Mesenchymal stem cell (in vitro differentiated cells and primary cell): ENCODE measurements around the gene NEK3. TPM values are rescaled to one million over a fixed set of nuclear protein-coding genes. Genes with fewer than 3 reads are reported as not detected.
"Not testable (repeated sequence)": the region's sequence is repeated elsewhere in the genome, so short reads cannot be mapped to it uniquely, and the experiment has no call there.

Experiments
- DNase-seq: peaks from one replicate; pipeline ENCODE4 v3.0.0-alpha.2; 2013
- H2AFZ ChIP-seq: one replicate; pipeline ENCODE4 v1.6.1; 2013; ENCODE audit warnings: low read depth, mild to moderate bottlenecking, control low read depth, inconsistent platforms, low read length, moderate library complexity
- H2AK5ac ChIP-seq: 2 replicates; pipeline ENCODE4 v1.6.1; 2013; ENCODE audit warnings: low read length, moderate library complexity, mild to moderate bottlenecking, inconsistent platforms; ENCODE audit not compliant: severe bottlenecking
- H2BK120ac ChIP-seq: one replicate; pipeline ENCODE4 v1.6.1; 2013; ENCODE audit warnings: low read depth, mild to moderate bottlenecking, inconsistent platforms, low read length, moderate library complexity
- H2BK12ac ChIP-seq, 2 experiments: one replicate each; pipeline ENCODE4 v1.6.1; 2013; ENCODE audit warnings: inconsistent platforms in 2 of 2, low read length in 2 of 2, mild to moderate bottlenecking in 2 of 2, moderate library complexity in 2 of 2, control low read depth in 1 of 2
- H2BK15ac ChIP-seq: one replicate; pipeline ENCODE4 v1.6.1; 2013; ENCODE audit warnings: mild to moderate bottlenecking, low read depth, inconsistent platforms; ENCODE audit not compliant: poor library complexity, severe bottlenecking
- H2BK5ac ChIP-seq: 2 replicates; pipeline ENCODE4 v1.6.1; 2013; ENCODE audit warnings: low read depth, mild to moderate bottlenecking, low read length, control low read depth, inconsistent platforms; ENCODE audit not compliant: poor library complexity, severe bottlenecking
- H3K14ac ChIP-seq, 2 experiments: one replicate each; pipeline ENCODE4 v1.6.1; 2013; ENCODE audit warnings: inconsistent platforms in 2 of 2, low read length in 2 of 2, control low read depth in 1 of 2, mild to moderate bottlenecking in 1 of 2, moderate library complexity in 1 of 2
- H3K18ac ChIP-seq, 2 experiments: one replicate each; pipeline ENCODE4 v1.6.1; 2013; ENCODE audit warnings: inconsistent platforms in 2 of 2, low read length in 2 of 2, control low read depth in 1 of 2, low read depth in 1 of 2, mild to moderate bottlenecking in 1 of 2
- H3K23ac ChIP-seq, 2 experiments: one replicate each; pipeline ENCODE4 v1.6.1; 2013; ENCODE audit warnings: inconsistent platforms in 2 of 2, low read length in 2 of 2, mild to moderate bottlenecking in 2 of 2, moderate library complexity in 2 of 2, control low read depth in 1 of 2
- H3K27ac ChIP-seq: 2 replicates; pipeline ENCODE4 v1.5.1; 2013; ENCODE audit warnings: mild to moderate bottlenecking, moderate library complexity, low read length, control low read depth, inconsistent platforms; ENCODE audit not compliant: poor library complexity, severe bottlenecking
- H3K27me3 ChIP-seq, 2 experiments: 2 replicates each; pipeline versions ENCODE4 v1.6.1 to v1.7.0; 2013; ENCODE audit warnings: low read length in 2 of 2, mild to moderate bottlenecking in 2 of 2, moderate library complexity in 2 of 2, control low read depth in 1 of 2, inconsistent platforms in 1 of 2; ENCODE audit not compliant: control insufficient read depth in 1 of 2, insufficient read depth in 1 of 2
- H3K36me3 ChIP-seq, 2 experiments: 2 replicates each; pipeline versions ENCODE4 v1.6.1 to v1.7.0; 2013; ENCODE audit warnings: low read length in 2 of 2, control low read depth in 1 of 2, inconsistent platforms in 1 of 2, low read depth in 1 of 2, mild to moderate bottlenecking in 1 of 2; ENCODE audit not compliant: insufficient read depth in 2 of 2, control insufficient read depth in 1 of 2
- H3K4ac ChIP-seq, 2 experiments: one replicate each; pipeline ENCODE4 v1.6.1; 2013; ENCODE audit warnings: inconsistent platforms in 2 of 2, low read length in 2 of 2, mild to moderate bottlenecking in 2 of 2, moderate library complexity in 2 of 2, control low read depth in 1 of 2, low read depth in 1 of 2
- H3K4me1 ChIP-seq: 2 replicates; pipeline ENCODE4 v1.6.1; 2013; ENCODE audit warnings: low read depth, low read length, control low read depth; ENCODE audit not compliant: control insufficient read depth, insufficient read depth
- H3K4me2 ChIP-seq: 2 replicates; pipeline ENCODE4 v1.6.1; 2013; ENCODE audit warnings: low read length, mild to moderate bottlenecking, inconsistent platforms; ENCODE audit not compliant: poor library complexity, severe bottlenecking
- H3K4me3 ChIP-seq, 2 experiments: 2 replicates each; pipeline versions ENCODE4 v1.5.1 to v1.7.0; 2013; ENCODE audit warnings: low read length in 2 of 2, mild to moderate bottlenecking in 2 of 2, control low read depth in 1 of 2, low read depth in 1 of 2; ENCODE audit not compliant: insufficient read depth in 1 of 2
- H3K79me1 ChIP-seq: replicated peaks from 2 replicates; pipeline ENCODE4 v1.6.1; 2013; ENCODE audit warnings: mild to moderate bottlenecking, control low read depth, low read length, inconsistent platforms; ENCODE audit not compliant: poor library complexity, severe bottlenecking
- H3K9ac ChIP-seq: 2 replicates; pipeline ENCODE4 v1.7.0; 2013; ENCODE audit warnings: mild to moderate bottlenecking, low read length, moderate library complexity
- H3K9me3 ChIP-seq: 2 replicates; pipeline ENCODE4 v1.7.0; 2013; ENCODE audit warnings: mild to moderate bottlenecking, low read length; ENCODE audit not compliant: control insufficient read depth
- H4K8ac ChIP-seq: one replicate; pipeline ENCODE4 v1.6.1; 2013; ENCODE audit warnings: inconsistent platforms, mild to moderate bottlenecking, low read length, moderate library complexity
- H4K91ac ChIP-seq: one replicate; pipeline ENCODE4 v1.6.1; 2013; ENCODE audit warnings: mild to moderate bottlenecking, low read length, inconsistent platforms
- WGBS: methylation state at CpG from one replicate; pipeline ENCODE4 v1.1.7; 2013; ENCODE audit warnings: mixed read lengths; 5-methylcytosine and 5-hydroxymethylcytosine counted together
- polyA plus RNA-seq, 2 experiments: library from polyadenylated mRNA; stranded (reverse); fragments of 200-250 nt; gene quantifications; one replicate each; pipeline ENCODE4 v1.2.3, GENCODE V29; 2013

NEK3 gene
- polyA plus RNA-seq (2013, experiment 1 of 2) = 14.3 TPM
- 12.9 TPM for polyA plus RNA-seq (2013, experiment 2 of 2)

- Histone ChIP-seq H3K9ac (peak within 1 kb of the TSS; percentile 93), H2AFZ (peak within 1 kb of the TSS; percentile 15), H3K79me1 (peaks cover 12% of the 10 kb centered on the region), H3K36me3 (no peaks in the 10 kb centered on the region), H3K4ac (peak within 1 kb of the TSS; percentile 6 to 87), H3K4me1 (peaks cover 9% of the 10 kb centered on the region), H4K8ac (peak within 1 kb of the TSS; percentile 92), H3K23ac (no peak within 1 kb of the TSS), H3K27ac (peak within 1 kb of the TSS; percentile 15), H3K9me3 (no peaks in the 10 kb centered on the region), H2BK120ac (peak within 1 kb of the TSS; percentile 92), H3K14ac (peak within 1 kb of the TSS in 1 of 2 experiments; percentile 3), H3K18ac (peak within 1 kb of the TSS; percentile 67 to 86), H3K4me2 (peak within 1 kb of the TSS; percentile 83), H2BK12ac (peak within 1 kb of the TSS; percentile 23 to 25), H3K27me3 (no peaks in the 10 kb centered on the region), H2BK15ac (peak within 1 kb of the TSS; percentile 99), H4K91ac (peak within 1 kb of the TSS; percentile 98), H2AK5ac (no peak within 1 kb of the TSS), H2BK5ac (no peak within 1 kb of the TSS), H3K4me3 (peak within 1 kb of the TSS; percentile 78 to 84)
- WGBS = 7% methylated on average over 59 of the region's 74 CpGs
- DNase-seq = peak; percentile 65
Measured at GRCh38 chr13:52159159-52159982, at the start of gene NEK3. Gene NEK3, minus strand, starts transcription at chr13:52159597. Its CDS starts 3,406 bp downstream, at chr13:52156191.

GRCh38 chr13:52208384-52208783, 49.0 kb upstream of the NEK3 start:
- not testable (repeated sequence) for H3K9me3 ChIP-seq, H2AFZ ChIP-seq, H3K23ac ChIP-seq, DNase-seq, H3K27ac ChIP-seq, H3K4me2 ChIP-seq, H3K4me3 ChIP-seq, H4K8ac ChIP-seq, H2BK12ac ChIP-seq, H3K14ac ChIP-seq, H2BK120ac ChIP-seq, H2BK15ac ChIP-seq, H2BK5ac ChIP-seq, H4K91ac ChIP-seq, H3K79me1 ChIP-seq, H3K27me3 ChIP-seq, H3K9ac ChIP-seq, H3K4ac ChIP-seq, H3K36me3 ChIP-seq, H3K4me1 ChIP-seq, H2AK5ac ChIP-seq
- H3K18ac ChIP-seq = peak overlapping the region in 1 of 2 experiments; percentile 33
- WGBS = 55% methylated on average over 3 of the region's 6 CpGs

- H3K36me3 ChIP-seq, H2AK5ac ChIP-seq, H3K27ac ChIP-seq, H3K4me1 ChIP-seq, H3K9ac ChIP-seq, H3K79me1 ChIP-seq, H3K9me3 ChIP-seq, H2AFZ ChIP-seq, H3K4me2 ChIP-seq, H3K27me3 ChIP-seq, H3K4ac ChIP-seq, H3K4me3 ChIP-seq, H3K14ac ChIP-seq, H2BK5ac ChIP-seq, H2BK15ac ChIP-seq, H2BK120ac ChIP-seq, DNase-seq, H4K91ac ChIP-seq, H3K23ac ChIP-seq: not testable (repeated sequence)
- whole genome bisulfite sequencing = 94% methylated on average over 2 of the region's 3 CpGs
- peak overlapping the region in 1 of 2 experiments; percentile 52 for H2BK12ac ChIP-seq
- H4K8ac ChIP-seq = peak overlapping the region; percentile 64
- peak overlapping the region in 1 of 2 experiments; percentile 33 for H3K18ac ChIP-seq
Measured at GRCh38 chr13:52207896-52208295, 48.5 kb upstream of the NEK3 start.

GRCh38 chr13:52207337-52207736, 47.9 kb upstream of the NEK3 start:
- not testable (repeated sequence) for H3K14ac ChIP-seq, H3K79me1 ChIP-seq, H3K36me3 ChIP-seq, H3K18ac ChIP-seq, H3K4ac ChIP-seq, DNase-seq, H3K4me2 ChIP-seq, H3K9ac ChIP-seq, H3K9me3 ChIP-seq, H2BK120ac ChIP-seq, H2BK5ac ChIP-seq, H3K4me1 ChIP-seq, H3K4me3 ChIP-seq, H3K27me3 ChIP-seq, H2AFZ ChIP-seq, H4K91ac ChIP-seq, H2AK5ac ChIP-seq, H3K27ac ChIP-seq, H4K8ac ChIP-seq, H2BK15ac ChIP-seq, H3K23ac ChIP-seq, H2BK12ac ChIP-seq
- no CpG with 5 or more reads among the region's 2 CpGs for WGBS
